AG09319 (cell line): ENCODE measurements around the gene CD33.

Source experiments
- DNase-seq: peaks from one replicate; pipeline ENCODE4 v3.0.0-alpha.2; 2010; ENCODE audit warnings: low read depth; ENCODE audit errors: extremely low read depth
- TF ChIP-seq, protein P1 (sequence below): IDR thresholded peaks from 2 replicates; pipeline ENCODE4 v1.5.1; 2011; ENCODE audit warnings: low read depth, mild to moderate bottlenecking, inconsistent platforms, low read length, moderate library complexity

CD33 gene

GRCh38 chr19:51227326-51227725 lies 2.4 kb downstream of the CD33 start:
- TF ChIP-seq, protein P1, sequence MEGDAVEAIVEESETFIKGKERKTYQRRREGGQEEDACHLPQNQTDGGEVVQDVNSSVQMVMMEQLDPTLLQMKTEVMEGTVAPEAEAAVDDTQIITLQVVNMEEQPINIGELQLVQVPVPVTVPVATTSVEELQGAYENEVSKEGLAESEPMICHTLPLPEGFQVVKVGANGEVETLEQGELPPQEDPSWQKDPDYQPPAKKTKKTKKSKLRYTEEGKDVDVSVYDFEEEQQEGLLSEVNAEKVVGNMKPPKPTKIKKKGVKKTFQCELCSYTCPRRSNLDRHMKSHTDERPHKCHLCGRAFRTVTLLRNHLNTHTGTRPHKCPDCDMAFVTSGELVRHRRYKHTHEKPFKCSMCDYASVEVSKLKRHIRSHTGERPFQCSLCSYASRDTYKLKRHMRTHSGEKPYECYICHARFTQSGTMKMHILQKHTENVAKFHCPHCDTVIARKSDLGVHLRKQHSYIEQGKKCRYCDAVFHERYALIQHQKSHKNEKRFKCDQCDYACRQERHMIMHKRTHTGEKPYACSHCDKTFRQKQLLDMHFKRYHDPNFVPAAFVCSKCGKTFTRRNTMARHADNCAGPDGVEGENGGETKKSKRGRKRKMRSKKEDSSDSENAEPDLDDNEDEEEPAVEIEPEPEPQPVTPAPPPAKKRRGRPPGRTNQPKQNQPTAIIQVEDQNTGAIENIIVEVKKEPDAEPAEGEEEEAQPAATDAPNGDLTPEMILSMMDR: no peak
- DNase-seq: no peak

- no peak for DNase-seq
- TF ChIP-seq, protein P1: no peak
Observed at GRCh38 chr19:51227966-51228365, 3.1 kb downstream of the CD33 start.

GRCh38 chr19:51240866-51241265 lies 16.0 kb downstream of the CD33 start:
- TF ChIP-seq, protein P1: no peak
- no peak for DNase-seq

GRCh38 chr19:51242881-51243630 lies 18.2 kb downstream of the CD33 start:
- TF ChIP-seq, protein P1: no peak
- DNase-seq: no peak

DNA sequence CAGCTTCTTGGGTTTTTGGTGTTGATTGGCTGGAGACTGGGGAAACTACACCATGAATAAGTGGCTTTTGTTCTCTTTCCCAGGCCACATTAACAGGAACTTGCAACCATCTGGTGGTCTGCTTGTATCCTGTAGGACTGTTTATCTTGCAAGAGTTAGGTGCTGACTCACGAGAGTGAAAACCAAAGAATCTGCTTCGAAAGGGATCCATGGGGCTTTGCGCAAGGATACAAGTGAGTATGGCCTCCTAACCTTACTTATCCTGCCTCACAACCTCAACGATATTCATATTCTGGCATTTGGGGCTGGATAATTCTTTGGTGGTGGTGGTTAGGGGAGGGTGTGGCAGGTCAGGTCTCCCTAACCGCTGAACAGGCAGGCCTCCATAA lies 21.3 kb downstream of the CD33 start:
- no peak for DNase-seq
- TF ChIP-seq, protein P1: no peak

- DNase-seq: no peak
- TF ChIP-seq, protein P1: no peak
Observed at GRCh38 chr19:51247972-51248590, 23.2 kb downstream of the CD33 start.

DNA sequence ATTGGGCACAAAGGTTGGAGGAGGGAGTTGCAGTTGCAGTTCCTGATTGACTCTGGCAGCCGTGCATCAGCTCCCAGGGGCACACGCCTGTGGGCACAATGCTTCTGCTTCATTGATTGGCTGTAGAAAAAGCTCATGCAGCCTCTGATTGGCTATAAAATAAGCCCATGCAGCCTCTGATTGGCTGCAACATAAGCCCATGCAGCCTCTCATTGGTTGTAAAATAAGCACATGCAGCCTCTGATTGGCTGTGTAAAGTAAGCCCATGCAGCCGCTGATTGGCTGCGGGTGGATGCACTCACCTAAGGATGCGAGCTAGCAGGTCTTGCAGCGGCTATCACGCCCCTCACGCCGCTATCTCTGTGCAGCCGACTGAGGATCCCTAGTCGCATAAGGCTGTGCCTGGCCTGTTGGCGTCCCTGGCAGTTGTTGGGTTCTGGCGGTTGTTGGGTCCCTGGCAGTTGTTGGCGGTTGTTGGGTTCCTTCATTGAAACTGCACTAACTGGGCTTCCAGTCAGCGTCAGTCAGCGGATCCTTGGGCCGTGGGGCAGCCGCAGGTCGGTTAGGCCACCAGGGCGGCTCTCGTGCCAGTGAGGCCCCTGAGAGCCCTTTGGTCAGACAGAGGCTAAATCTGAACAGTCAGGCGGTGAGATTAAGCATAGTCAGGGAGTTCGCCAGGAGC lies 26.0 kb downstream of the CD33 start, which contains the start of gene SIGLECL1:
Gene SIGLECL1, plus strand, starts transcription at position 295 of the 682 bp plus-strand sequence. CDS start 12,993 bp downstream, outside the sequence.
- TF ChIP-seq, protein P1: no peak

More for the DNA sequence above, 26.0 kb downstream of the CD33 start, which contains the start of gene SIGLECL1:
- DNase-seq: no peak
